GM21717 (cell line): ENCODE data around the gene EFNA3.
"Not testable (repeated sequence)": the region's sequence is repeated elsewhere in the genome, so short reads cannot be mapped to it uniquely, and the experiment has no call there.

ENCODE experiments used
- ATAC-seq: cut with Tn5 transposase; IDR thresholded peaks from one replicate; pipeline ENCODE4 v1.9.1; 2021; ENCODE audit warnings: mild to moderate bottlenecking, moderate library complexity; ENCODE audit not compliant: unreplicated experiment

Gene EFNA3

GRCh38 chr1:155108296-155108695 is 29.7 kb downstream of the EFNA3 start:
- ATAC-seq = no peak

DNA sequence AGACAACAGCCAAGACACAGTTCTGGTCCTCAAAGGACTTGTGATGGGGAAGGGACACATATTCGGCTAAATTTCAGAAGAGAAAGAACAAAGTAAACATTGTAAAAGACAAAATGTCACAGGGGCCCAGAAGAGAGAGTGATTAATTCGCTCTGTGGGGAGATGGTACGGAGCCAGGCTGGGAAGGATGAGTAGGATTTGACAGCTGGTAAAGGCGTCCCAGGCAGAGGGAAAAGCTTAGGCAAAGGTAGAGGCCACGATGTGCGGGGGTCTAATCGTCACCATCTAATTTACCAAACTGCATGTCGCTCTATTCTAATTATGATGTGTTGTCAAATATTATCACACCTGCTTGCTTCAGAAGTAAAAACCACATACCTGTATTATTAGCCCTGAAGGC is 31.7 kb downstream of the EFNA3 start:
- no peak for ATAC-seq

GRCh38 chr1:155110826-155111225 is 32.2 kb downstream of the EFNA3 start:
- ATAC-seq = no peak

DNA sequence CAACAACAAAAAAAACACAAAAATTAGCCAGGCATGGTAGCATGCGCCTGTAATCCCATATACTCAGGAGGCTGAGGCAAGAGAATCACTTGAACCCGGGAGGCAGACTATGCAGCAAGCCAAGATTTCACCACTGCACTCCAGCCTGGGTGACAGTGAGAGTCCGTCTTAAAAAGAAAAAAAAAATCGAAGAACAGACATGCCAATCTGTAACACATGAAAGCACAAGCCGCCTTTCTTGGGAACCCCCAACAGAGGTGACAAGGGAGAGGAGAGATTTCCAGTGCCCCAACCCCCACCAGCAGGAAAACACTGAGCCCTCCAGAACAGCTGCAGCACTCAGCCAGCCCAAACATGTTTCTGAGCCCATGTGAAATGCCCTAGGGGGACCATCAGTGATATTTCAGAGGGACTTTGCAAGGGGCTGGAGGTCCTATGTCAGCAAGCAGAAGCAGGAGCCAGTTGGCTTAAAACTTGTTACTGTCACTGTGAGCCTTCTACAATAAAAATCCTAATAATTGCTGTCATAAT is 34.9 kb downstream of the EFNA3 start:
- ATAC-seq = no peak

GRCh38 chr1:155116113-155116764 is 37.6 kb downstream of the EFNA3 start:
- no peak for ATAC-seq

GRCh38 chr1:155117610-155118009 is 39.0 kb downstream of the EFNA3 start:
- no peak for ATAC-seq

DNA sequence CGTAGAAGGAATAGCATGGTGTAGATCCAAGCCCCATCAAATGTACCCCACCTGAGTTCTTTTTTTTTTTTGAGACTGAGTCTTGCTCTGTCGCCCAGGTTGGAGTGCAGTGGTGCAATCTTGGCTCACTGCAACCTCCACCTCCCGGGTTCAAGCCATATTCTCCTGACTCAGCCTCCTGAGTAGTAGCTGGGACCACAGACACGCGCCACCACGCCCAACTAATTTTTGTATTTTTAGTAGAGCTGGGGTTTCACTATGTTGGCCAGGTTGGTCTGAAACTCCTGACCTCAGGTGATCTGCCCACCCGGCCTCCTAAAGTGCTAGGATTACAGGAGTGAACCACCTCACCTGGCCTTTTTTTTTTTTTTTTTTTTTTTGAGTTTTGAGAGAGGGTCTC is 39.5 kb downstream of the EFNA3 start:
- ATAC-seq = not testable (repeated sequence)

GRCh38 chr1:155120253-155120652 is 41.6 kb downstream of the EFNA3 start:
- ATAC-seq = no peak

GRCh38 chr1:155121249-155121648 is 42.6 kb downstream of the EFNA3 start:
- no peak for ATAC-seq

- ATAC-seq = no peak
Observed at GRCh38 chr1:155122308-155122707, 43.7 kb downstream of the EFNA3 start.

- no peak for ATAC-seq
Observed at GRCh38 chr1:155123801-155124200, 45.2 kb downstream of the EFNA3 start.

DNA sequence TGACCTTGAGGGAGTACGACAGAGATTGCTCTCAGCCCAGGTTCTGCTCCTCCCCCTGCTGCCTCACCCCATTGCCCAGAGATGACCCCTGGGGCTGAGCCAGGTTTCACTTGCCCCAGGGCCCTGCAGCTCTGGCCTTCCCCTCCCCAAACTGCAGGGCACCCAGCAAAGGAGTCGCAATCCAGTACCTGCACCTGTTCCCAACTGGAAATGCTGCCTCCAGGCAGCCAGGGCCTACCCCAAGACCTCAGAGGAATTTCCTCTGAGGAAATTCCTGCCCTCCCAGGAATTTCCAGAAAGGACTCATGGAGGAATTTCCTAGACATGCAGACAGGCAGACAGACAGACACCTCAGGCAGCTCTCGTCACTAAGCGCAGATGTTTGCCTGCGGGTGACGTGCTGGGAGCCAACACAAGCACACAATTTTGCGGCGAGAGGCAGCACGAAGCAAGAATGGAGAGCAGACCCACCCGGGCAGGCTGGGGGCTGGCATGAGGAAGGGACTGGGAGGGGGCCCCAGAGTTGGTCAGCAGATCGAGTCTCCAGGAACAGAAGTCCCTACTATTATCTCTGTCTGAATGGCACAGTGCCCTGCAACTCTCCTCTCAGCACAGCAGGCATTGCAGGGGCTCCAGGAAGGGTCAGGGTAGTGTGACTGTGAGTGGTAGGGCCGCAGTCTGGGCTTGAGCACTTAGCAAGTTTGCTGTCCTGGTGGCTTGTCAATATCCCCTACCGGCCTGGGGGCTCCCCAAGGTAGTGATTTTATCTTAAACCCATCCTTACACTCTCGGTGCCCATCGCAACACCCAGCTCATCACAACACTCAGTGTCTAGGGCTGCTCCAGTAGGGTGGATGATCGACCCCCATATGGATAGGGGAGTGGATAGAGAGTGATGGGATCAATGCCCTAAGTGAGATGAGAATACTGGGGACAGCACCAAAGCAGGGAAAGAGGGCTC is 46.1 kb downstream of the EFNA3 start:
- ATAC-seq = no peak

- no peak for ATAC-seq
Observed at GRCh38 chr1:155125511-155125945, 46.9 kb downstream of the EFNA3 start.

- no peak for ATAC-seq
Observed at GRCh38 chr1:155125946-155126555, 47.4 kb downstream of the EFNA3 start.

DNA sequence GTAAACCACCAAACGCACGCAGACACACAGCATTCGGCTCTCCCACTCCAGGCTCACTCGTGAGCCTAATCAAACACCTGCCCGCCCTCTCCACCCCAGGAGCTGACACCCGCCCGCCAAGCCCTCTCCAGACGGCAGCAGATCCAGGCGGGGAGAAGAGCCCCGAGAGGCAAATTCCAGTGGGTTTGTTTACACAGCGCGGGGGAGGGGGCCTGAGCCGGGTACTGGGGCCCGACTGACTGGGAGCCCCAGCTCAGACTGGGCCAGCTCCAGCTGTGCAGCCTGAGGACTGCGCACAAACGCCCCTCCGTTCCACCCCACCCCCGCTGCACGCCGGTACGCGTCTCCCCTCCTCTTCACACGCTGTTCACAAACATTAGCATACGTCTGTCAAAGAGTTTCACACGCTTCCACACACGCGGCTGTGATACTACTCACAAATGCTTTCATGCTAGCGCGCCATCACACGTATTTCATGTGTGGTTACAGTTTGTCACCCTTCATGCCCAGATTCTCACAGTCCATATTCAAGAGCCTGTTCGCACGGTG is 48.0 kb downstream of the EFNA3 start:
- ATAC-seq = no peak

DNA sequence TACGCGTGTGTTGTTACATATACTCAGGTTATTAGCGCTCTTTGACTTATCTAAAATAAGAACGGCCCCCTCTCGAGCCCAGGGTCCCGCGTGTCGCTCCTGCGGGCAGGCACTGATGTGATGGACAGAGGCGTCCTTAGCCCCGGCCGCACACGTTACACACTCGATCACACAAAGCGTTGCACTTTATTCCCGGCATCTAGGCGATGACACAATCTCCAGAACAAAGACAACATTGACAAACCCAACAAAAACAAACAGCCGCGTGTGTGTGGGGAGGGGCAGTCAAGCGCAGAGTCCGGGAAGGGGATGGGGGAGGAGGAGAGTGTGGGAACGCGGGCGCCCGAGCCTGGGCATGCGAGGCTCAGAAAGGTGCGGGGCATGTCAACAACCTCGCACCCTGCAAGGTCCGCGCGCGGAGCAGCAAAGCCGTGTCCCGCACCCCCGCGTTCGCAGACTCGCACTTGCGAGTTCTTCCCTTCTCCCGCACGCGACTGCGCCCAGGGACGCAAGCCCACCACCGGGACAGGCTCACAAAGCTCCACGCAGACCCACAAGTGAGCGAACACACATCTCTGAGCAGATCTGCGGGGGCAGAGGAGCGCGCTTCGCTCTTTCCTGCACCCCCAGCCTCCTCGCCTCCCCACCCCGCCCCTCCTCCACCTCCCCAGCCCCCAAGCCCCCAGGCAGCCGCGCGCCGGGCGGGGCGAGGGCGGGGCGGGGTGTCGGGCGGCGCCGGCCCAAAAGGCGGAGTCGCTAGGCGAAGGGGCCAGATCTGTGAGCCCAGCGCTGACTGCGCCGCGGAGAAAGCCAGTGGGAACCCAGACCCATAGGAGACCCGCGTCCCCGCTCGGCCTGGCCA is 48.7 kb downstream of the EFNA3 start, which contains the start of gene EFNA1:
EFNA1 (plus strand) TSS at position 772 of the 862 bp plus-strand sequence. CDS start 102 bp downstream, outside the sequence.
- no peak for ATAC-seq

GRCh38 chr1:155127967-155128754 is 49.5 kb downstream of the EFNA3 start:
- no peak for ATAC-seq

GRCh38 chr1:155128755-155129473 is 50.3 kb downstream of the EFNA3 start:
- ATAC-seq = no peak
